NCI-H2196 (cell line): Measurements from ENCODE around the gene MYLK3.

Experiments used
- DNase-seq: peaks from one replicate; lab custom pipeline; 2025; ENCODE audit not compliant: unreplicated experiment; lab: John Stamatoyannopoulos, UW

Gene MYLK3

DNA sequence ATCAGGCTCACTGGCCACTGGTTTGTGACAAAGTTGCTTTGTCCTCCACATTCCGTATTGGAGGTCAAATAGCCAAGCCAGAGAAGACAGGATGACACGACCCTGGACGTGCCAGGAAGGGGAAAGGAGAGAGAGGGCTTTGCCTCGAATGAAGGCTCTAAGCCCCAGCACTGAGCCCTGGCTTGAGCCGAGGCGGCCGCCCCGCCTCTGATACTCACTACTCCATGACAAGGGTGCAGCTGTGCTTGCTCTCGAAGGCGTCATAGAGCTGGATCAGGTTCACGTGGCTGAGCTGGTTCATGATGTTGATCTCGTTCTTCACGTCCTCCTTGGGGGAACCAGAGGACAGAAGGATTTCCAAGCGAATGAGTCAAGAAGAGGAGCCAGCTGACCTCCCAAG, 19.3 kb downstream of the MYLK3 start:
- no peak for DNase-seq

DNA sequence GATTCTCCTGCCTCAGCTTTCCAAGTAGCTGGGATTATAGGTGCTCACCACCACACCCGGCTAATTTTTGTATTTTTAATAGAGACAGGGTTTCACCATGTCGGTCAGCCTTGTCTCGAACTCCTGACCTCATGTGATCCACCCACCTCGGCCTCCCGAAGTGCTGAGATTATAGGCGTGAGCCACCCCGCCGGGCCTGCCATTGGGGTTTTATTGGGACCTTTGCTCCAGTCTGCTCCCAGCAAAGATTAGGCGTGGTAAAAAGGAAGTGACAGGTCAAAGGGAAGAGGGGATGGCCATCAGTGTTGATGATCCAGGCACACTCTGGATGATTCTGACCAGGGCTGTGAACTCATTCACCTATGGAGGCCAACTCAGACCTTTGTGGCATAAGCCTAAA, 20.5 kb downstream of the MYLK3 start:
- no peak for DNase-seq

GRCh38 chr16:46727184-46727583, 21.0 kb downstream of the MYLK3 start:
- no peak for DNase-seq

DNA sequence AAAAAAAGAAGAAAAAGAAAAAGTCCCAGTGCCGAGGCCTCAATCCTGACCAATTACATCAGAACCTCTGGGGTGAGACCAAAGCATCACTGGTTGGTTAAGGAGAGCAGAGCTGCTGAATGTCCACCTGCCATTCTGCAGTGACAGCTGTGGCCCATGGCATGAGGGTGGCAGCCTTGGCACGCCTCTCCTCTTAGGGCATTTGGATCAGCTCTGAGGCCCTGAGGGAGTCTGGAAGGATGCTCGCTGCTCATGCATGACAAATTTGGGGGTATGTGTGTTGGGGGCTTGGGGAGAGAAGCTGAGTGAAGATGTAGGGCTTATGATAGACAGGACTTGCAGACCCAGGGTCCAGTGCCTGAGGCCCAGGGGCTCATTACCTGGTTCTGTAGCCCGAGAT, 26.3 kb downstream of the MYLK3 start:
- no peak for DNase-seq

GRCh38 chr16:46720619-46721018, 27.5 kb downstream of the MYLK3 start:
- DNase-seq: no peak

DNA sequence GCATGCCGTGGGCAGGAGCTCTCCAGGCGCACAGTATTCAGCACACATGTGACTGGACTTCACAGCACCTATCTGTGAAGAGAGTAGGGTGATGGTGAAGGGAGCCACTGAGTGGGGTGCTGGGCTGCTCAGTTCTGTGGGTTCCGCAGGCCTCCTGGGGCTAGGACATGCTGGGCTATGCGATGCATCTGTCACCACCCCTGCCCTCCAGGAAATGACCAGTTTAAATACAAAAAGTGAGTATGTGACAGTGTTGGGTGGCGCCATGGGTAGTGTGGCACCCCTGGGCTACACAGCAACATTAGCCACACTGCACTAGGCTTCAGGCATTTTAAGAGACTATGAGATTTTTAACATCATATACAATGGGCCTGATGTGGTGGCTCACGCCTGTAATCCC, 28.6 kb downstream of the MYLK3 start:
- no peak for DNase-seq

- no peak for DNase-seq
Observed at GRCh38 chr16:46718214-46718613, 29.9 kb downstream of the MYLK3 start.

- DNase-seq: no peak
Observed at GRCh38 chr16:46717692-46718091, 30.5 kb downstream of the MYLK3 start.

- DNase-seq: no peak
Observed at GRCh38 chr16:46715769-46716305, 32.3 kb downstream of the MYLK3 start.

DNA sequence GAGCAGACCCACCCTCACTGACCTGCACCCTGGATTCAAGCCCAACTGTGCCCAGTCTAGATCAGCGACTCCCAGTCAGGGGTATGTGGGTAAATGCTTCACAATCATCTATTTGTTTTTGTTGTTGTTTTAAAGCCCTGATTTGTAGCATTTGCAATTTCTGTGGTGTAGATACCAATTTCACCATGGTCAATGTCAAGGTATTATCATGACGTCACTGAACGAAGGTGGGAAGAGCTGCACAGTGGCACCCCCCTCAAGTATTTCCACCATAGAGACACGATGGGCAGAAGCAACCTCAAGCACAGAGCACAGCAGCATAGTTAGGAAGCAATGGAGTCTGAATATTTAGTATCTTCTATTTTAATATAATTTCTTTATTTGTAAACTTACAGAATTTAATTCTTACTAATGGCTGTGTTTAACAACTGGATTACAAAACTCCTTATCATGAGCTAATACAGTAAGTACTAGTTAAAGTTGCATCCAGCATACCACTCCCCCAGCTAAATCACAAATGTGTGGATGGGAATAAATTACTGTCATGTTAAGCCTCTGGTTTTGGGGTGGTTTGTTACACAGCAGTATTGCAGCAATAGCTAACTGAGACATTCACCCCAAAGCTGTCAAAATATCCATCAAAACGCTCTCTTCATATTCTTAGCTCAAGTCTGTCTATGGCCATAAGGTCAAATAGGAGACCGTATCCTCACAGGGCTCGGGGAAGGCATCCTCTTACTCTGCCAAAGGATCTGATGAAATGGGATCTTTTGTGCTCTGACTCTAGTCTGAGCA, 33.1 kb downstream of the MYLK3 start:
- no peak for DNase-seq

GRCh38 chr16:46713634-46714033, 34.5 kb downstream of the MYLK3 start:
- DNase-seq: no peak

GRCh38 chr16:46712911-46713310, 35.2 kb downstream of the MYLK3 start:
- no peak for DNase-seq

DNA sequence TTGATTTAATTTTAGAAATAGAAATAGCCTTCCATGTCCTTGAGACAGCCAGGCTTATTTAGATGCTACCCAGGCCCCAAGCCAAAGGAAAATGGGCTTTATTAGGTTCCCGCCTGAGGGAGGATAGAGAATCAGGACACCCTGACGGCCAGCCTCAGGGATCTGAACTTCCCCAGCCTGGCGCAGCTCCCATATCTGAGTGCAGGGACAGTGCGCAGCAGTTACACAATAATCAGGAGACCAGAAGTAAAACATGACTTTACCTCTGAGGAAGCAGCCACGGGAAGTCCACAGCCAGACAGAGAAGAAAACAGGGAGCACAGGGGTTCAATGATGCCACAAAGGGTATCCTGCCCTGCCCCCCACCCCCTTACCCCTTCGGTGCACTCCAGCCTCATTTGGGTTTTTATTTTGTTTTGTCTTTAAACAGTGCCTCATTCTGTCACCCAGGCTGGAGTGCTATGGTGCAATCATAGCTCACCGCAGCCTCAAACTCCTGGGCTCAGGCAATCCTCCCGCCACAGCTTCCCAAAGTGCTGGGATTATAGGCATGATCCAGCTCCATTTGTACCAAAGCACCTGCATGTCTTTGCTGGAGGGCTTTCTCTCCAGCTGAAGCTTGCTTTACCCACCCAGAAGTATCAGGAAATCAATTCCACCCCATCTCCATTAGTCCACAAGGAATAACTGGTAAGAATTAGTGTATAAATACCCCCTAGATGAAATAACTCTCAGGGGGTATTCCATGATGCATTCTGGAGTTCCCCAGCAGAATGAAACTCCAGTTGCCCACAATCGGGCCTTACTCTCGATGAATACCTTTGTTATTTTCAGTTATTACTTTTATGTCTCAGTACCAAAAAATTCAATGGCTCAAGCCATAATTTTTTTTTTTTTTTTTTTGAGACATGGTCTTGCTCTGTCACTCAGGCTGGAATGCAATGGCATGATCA, 36.8 kb downstream of the MYLK3 start:
- no peak for DNase-seq

DNA sequence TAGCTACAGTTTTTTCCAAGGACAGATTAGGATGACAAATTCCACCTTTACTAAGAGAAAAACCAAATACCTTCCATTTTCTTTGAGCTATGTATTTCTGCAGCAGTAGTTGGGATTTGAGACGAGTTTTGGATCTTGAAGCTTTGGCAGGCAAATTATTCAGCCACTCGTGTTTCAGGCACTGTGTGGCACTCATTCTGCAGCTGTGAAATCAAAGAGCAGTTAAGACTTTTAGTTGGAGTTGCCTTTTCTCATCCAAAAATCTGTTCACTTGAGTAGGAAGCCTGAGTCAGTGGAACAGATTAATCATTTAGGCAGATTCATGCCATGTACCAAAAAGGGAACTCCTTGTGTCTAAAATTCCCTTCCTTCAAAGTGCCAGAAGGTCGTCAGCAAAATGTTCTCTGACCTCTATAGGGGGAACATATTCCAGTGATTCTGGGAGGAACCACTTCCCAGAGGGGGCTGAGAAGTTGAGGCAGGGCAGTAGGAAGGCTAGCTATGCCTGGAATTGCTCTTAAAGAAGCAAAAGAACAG, 38.6 kb downstream of the MYLK3 start:
- DNase-seq: no peak

- no peak for DNase-seq
Observed at GRCh38 chr16:46706642-46707041, 41.5 kb downstream of the MYLK3 start.

DNA sequence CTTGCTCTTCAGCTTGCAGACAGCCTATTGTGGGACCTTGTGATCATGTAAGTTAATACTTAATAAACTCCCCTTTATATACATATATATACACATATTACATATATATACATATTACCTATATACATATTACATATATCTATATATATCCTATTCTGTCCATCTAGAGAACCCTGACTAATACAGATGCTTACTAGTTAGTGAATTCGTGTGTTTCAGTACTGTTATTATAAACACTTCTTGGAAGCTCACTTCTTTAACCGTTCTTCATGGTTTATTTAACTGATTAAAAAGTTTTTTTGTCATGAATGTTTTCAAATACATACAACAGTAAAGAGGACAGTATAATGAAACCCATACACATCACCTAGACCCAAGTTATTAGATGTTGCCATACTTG, 46.1 kb downstream of the MYLK3 start:
- no peak for DNase-seq

- DNase-seq: no peak
Observed at GRCh38 chr16:46701615-46702014, 46.5 kb downstream of the MYLK3 start.

- DNase-seq: no peak
Observed at GRCh38 chr16:46700048-46700447, 48.1 kb downstream of the MYLK3 start.

- DNase-seq: no peak
Observed at GRCh38 chr16:46696957-46697356, 51.2 kb downstream of the MYLK3 start.

DNA sequence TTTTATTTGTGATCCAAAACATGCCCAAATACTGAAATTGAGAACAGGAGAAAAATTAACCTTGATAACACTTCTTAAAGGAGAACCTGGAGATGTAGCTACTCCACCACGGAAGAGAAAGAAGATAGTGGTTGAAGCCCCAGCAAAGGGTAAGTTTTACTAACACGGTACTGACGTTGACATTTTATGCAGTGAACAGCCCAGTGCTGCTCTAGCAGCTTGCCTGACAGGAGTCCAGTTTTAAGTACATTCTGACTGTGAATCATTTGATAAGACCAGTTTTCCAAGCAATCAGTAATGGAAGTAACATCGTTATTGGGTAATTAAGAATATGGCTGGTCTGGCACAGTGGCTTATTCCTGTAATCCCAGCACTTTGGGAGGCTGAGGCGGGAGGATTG, 52.2 kb downstream of the MYLK3 start:
- DNase-seq: no peak

GRCh38 chr16:46693598-46693997, 54.5 kb downstream of the MYLK3 start:
- no peak for DNase-seq

- DNase-seq: no peak
Observed at GRCh38 chr16:46691726-46692125, 56.4 kb downstream of the MYLK3 start.
